NB4 (cell line): Measurements from ENCODE around the gene ERBB4.

Experiments used
- DNase-seq: peaks from one replicate; pipeline ENCODE4 v3.0.0; 2010; ENCODE audit warnings: low read depth
- H3K4me3 ChIP-seq: one replicate; pipeline ENCODE4 v1.5.1; 2011; ENCODE audit warnings: mild to moderate bottlenecking, low read depth, low read length, moderate library complexity
- CTCF ChIP-seq: IDR thresholded peaks from one replicate; pipeline ENCODE4 v1.5.1; 2012; ENCODE audit warnings: low read depth, low read length
- MYC ChIP-seq: IDR thresholded peaks from 2 replicates; pipeline ENCODE4 v1.6.1; 2011; ENCODE audit warnings: low read depth, low read length
- POLR2A ChIP-seq: IDR thresholded peaks from 2 replicates; pipeline ENCODE4 v1.6.1; 2011; ENCODE audit warnings: mild to moderate bottlenecking; ENCODE audit not compliant: insufficient read length; ENCODE audit errors: extremely low read depth
- TF ChIP-seq, protein P1 (sequence below): IDR thresholded peaks from 2 replicates; pipeline ENCODE4 v1.6.1; 2011; ENCODE audit warnings: low read depth, low read length

The ERBB4 gene

GRCh38 chr2:211793690-211794089 is 744.9 kb downstream of the ERBB4 start:
- H3K4me3 ChIP-seq = no peak overlapping the region
- DNase-seq = no peak
- TF ChIP-seq POLR2A = no peak
- TF ChIP-seq, protein P1, sequence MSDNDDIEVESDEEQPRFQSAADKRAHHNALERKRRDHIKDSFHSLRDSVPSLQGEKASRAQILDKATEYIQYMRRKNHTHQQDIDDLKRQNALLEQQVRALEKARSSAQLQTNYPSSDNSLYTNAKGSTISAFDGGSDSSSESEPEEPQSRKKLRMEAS = no peak
- no peak for TF ChIP-seq CTCF
- TF ChIP-seq MYC = no peak

DNA sequence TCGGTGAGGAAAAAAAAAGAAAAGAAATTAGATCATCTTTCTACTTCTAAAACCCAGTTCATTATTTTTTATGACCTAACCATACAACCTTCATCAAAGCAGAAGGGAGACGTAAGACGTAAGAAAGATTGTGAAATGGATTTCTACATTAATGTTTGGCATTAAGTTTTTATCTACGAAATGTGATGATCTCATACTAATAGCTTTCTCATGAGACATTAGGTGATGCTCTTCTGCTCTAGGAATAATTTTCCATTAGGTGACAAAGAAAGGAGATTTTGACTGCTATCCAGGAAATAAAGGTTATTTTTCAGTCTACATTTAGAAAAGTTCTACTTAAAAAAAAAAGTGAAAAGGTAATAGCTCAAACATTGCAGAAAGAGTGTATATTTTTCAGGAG is 748.6 kb downstream of the ERBB4 start:
- DNase-seq = no peak
- H3K4me3 ChIP-seq = no peak overlapping the region
- TF ChIP-seq MYC (no peak), POLR2A (no peak), CTCF (no peak)
- TF ChIP-seq, protein P1 = no peak

- TF ChIP-seq MYC (no peak), CTCF (no peak), POLR2A (no peak)
- TF ChIP-seq, protein P1 = no peak
- H3K4me3 ChIP-seq = no peak overlapping the region
- DNase-seq = no peak
These were observed 771.9 kb downstream of the ERBB4 start for GRCh38 chr2:211766689-211767088.

DNA sequence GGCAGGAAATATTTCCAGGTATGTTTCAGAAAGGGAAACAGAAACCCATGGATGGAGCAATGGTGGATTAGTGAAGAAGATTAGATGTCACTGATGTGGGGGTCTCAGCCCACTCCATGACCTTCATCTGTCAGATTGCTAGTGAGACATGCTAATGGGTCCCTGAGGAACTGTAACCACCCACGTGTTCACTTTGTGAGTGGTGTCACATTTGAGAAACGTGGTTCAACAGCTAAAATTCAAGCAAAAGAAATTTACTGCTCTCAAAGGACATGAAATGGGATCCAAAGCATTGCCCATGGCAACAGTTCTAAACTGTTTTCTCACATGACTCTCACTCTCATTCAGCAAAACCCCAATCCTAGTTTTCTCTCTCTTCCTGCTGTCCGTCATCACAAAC is 776.1 kb downstream of the ERBB4 start:
- TF ChIP-seq POLR2A (no peak), MYC (no peak), CTCF (no peak)
- TF ChIP-seq, protein P1 = no peak
- no peak overlapping the region for H3K4me3 ChIP-seq

GRCh38 chr2:211760103-211760502 is 778.5 kb downstream of the ERBB4 start:
- TF ChIP-seq CTCF (no peak), POLR2A (no peak), MYC (no peak)
- TF ChIP-seq, protein P1 = no peak
- no peak overlapping the region for H3K4me3 ChIP-seq
- no peak for DNase-seq

More for the DNA sequence above, 776.1 kb downstream of the ERBB4 start:
- no peak for DNase-seq

DNA sequence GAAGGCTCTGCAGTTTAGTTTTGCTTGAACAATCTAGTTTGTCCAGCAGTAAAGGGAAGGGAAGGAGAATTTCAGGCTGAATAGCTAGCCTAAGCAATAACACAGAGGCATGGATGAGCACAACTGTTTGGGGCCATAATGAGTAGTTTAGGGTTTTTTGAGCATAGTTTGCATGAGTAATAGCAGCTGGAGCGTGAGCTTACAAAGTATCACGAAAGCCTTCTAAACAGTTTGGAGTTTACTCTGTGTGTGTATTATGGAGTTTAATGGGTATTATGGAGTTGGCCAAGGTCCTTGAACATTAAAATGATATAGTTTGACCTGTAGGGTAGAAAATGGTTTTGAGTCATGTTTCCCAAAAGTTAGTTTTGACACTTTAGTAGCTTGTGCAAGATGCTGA is 782.3 kb downstream of the ERBB4 start:
- TF ChIP-seq POLR2A = no peak
- TF ChIP-seq, protein P1 = no peak
- no peak for TF ChIP-seq MYC
- no peak for TF ChIP-seq CTCF
- DNase-seq = no peak
- H3K4me3 ChIP-seq = no peak overlapping the region
